HG03439 (cell line): ENCODE results near the gene AFAP1L2.

Experiments
- ATAC-seq: cut with Tn5 transposase; IDR thresholded peaks from one replicate; pipeline ENCODE4 v1.9.1; 2021; ENCODE audit warnings: mild to moderate bottlenecking, moderate library complexity; ENCODE audit not compliant: unreplicated experiment

Gene AFAP1L2

GRCh38 chr10:114315566-114316420 lies 88.5 kb downstream of the AFAP1L2 start:
- no peak for ATAC-seq

GRCh38 chr10:114313866-114314265 lies 90.4 kb downstream of the AFAP1L2 start:
- ATAC-seq, result no peak

DNA sequence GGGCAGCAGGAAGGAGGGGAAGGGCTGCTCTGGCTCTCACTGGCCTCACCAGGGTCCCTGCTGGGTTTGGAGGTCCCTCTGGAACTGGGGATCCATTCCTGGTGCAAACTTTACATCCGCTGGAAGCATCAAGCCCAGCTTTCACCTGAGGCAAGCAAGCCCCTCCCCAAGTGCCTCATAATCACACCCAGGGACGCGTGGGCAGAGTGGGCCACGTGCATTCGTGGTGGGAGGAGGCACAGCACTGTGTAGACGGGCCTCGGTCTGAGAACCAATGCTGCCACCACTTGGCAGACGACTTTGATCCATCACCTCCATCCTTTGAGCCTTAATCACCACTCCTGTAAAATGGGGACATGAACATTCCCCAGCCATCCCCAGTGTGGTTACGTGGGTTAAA lies 91.2 kb downstream of the AFAP1L2 start:
- ATAC-seq, result no peak

DNA sequence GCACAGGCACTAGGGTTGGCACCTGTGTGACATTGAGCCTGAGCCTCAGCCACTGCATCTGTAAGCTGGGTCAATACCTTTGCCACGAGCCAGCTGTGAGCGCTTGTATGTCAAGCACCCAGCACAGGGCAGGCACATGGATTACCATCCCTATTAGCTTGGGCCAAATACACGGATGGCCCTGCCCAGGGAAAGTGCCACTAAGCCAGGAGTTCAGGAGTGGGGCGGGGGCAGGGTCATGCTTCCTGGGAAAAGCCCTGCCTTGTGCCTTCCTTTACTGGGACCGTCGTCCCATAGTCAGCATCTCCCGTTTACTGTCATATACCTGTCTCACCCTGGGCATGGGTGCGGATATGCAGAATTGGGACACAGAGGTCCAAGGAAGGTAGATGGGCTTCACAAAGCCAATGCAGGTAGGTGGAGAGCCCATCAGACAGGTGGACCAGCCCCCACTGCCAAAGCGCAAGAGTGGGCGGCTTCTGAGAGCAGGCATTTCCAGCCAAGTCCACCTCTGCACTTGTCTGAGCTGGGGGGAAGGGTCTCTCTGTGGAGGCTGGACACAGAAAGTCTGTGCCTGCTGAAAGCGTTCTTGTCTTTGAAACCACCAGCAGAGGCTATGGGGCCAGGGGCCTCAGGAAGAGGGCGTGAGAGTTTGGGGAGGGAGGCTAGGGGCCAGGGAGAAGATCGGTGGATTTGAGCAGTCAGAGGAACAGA lies 92.6 kb downstream of the AFAP1L2 start:
- ATAC-seq, result no peak

DNA sequence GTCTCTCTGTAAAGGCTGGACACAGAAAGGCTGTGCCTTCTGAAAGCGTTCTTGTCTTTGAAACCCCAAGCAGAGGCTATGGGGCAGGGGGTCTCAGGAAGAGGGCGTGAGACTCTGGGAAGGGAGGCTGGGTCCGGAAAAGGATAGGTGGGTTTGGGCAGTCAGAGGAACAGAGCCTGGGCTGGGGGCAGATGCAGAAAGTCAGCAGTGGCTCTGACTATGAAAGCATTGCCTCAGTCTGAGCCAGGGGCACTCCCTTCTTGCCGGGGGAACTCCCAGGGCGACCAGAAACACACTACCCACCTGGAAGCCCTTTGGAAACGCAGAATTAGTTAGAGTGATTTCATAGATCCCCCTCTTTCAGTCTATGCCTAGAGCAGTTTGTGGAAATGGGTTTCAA lies 93.3 kb downstream of the AFAP1L2 start:
- no peak for ATAC-seq

DNA sequence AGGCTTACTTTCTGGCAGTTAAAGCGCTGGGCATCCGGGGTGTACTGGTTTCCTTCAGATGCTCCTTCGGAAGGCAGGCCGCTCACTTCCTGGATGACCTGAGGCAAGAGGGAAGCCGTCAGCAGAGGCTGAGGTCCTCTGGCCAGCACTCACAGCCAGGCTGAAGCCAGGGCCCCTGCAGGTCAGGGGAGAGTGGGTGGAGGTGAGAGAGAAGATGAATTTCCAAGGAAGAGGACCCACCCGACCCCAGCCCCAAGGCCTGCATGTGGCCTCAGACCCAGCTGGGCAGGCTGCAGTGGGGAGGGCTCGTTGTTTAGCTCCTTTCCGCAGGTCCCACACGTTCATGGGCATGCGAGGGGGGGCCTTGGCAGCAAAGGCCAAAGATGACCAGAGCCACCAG lies 94.0 kb downstream of the AFAP1L2 start:
- no peak for ATAC-seq

- no peak for ATAC-seq
These were observed 95.0 kb downstream of the AFAP1L2 start for GRCh38 chr10:114309364-114309651.

DNA sequence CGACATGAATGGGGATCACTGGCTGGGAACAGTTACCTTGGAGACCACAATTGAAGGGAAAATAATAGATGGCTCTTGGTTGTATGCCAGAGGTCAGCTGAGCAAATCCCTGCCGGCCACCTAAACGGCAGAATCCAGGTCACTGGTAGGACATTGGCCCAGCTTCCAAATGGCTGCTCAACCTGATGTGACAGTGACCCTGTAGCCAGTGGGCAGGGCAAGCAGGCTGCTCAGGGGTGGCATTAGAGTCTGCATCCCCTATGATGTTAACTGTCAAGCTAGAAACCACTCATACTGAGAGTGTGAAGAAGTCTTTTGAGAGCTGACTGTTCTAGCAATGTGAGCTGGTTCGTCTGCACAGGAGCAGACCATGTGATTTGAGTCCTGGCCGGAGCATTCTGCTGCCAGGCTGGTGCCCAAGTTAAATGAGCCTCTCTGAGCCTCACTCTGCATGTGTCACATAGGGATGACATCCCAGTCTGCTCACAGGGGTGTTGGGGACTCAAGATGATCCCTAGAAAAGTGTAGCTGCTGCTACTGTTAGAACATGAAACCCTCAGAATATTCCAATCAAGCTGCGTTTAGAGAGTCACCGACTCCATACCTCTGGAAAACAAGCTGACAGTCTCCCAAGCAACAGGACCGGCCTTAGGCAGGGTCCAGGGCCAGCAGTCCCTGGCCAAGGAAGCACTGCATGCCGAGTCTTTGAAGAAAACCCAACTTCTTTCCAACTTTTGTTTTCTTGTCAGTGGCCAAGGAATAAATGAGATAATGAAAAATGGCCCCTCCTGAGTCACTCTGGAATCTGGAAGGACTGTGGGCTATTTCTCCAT lies 95.6 kb downstream of the AFAP1L2 start:
- peak; percentile 43 for ATAC-seq

DNA sequence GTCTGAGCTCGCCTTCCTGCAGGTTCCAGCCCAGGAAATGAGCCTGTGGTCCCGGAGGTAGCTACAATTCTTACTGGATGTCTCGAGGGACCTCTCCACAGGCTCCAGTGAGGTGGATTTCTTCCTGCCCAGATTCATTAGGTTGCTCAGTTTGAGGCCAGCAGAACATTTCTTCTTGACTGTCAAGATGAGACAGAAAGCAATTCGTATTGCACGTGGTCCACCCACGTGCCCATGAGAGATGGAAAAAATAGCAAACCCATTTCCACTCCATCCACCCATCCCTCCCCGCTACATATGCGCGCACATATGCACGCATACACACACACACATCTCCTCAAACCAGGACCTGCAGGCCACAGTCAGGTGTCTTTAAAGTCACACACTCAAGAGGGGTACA lies 96.6 kb downstream of the AFAP1L2 start:
- ATAC-seq, result no peak

DNA sequence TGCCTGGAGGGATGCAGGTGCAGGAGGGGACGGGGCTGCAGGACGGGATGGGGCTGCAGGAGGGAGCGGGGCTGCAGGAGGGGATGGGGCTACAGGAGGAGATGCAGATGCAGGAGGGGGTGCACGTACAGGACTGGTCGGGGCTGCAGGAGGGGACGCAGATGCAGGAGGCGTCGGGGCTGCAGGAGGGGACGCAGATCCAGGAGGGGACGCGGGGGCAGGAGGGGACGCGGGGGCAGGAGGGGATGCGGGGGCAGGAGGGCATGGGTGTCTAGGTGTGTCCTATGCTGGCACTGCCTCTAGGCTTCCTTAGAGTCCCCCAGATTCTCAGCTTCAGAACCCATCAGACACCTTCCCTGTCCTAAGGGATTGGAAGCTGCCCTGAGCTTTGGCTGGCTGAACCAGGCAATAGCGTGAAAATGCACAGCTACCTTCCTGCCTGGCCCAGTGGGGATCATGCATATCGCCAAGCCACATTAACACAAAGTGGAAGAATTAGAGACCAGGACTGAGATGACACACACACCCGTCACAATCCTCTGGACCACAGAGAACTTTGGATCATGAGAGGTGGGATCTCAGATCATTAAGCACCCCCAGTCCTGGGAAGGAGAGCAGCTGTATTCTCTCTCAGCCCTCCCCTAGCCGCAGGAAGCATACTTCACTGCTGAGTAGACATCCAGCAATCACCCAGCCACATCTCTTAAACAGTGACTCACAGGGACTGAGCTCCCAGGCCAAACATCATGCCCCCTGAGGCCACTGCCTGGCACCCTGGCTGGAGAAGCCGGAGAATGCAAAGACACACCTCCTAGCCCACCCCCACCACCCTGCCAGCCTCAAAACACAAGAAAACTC lies 98.0 kb downstream of the AFAP1L2 start:
- no peak for ATAC-seq

DNA sequence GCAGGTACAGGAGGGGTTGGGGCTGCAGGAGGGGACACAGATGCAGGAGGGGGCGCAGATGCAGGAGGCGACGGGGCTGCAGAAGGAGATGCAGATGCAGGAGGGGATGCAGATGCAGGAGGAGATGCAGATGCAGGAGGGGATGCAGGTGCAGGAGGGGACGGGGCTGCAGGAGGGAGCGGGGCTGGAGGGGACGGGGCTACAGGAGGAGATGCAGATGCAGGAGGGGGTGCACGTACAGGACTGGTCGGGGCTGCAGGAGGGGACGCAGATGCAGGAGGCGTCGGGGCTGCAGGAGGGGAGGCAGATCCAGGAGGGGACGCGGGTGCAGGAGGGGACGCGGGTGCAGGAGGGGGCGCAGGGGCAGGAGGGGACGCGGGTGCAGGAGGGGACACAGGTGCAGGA lies 98.8 kb downstream of the AFAP1L2 start:
- no peak for ATAC-seq

DNA sequence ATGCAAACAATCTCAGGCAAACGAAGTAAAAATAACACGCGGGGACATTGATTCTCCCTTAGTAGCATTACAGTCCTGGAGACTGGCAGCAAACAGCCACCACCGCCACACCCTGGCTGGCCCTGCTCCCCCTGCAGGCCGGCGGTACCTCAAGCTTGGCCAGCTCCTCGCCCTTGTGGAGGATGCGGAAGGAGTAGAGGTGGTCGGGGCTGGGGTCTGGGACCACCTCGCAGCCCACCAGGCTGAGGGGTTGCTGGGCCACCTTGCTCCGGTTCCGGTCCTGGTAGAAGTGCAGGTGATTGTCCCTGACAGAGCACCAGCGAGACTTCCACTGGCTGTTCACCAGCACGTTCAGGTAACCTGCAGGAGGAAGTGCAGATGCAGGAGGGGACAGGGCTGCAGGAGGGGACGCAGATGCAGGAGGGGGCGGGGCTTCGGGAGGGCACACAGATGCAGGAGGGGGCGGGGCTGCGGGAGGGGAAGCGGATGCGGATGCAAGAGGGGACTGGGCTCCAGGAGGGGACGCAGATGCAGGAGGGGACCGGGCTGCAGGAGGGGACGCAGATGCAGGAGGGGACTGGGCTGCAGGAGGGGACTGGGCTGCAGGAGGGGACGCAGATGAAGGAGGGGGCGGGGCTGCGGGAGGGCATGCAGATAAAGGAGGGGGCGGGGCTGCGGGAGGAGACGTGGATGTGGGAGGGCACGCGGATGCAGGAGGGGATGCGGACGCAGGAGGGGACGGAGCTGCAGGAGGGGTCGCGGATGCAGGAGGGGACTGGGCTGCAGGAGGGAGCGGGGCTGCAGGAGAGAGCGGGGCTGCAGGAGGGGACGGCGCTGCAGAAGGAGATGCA lies 99.5 kb downstream of the AFAP1L2 start:
- peak; percentile 34 for ATAC-seq

GRCh38 chr10:114304017-114304570 lies 100.2 kb downstream of the AFAP1L2 start:
- ATAC-seq, result peak; percentile 81

- ATAC-seq, result no peak
These were observed 100.7 kb downstream of the AFAP1L2 start for GRCh38 chr10:114303556-114303955.

- no peak for ATAC-seq
These were observed 102.2 kb downstream of the AFAP1L2 start for GRCh38 chr10:114301951-114302710.

- ATAC-seq, result no peak
These were observed 103.1 kb downstream of the AFAP1L2 start for GRCh38 chr10:114301177-114301576.

GRCh38 chr10:114300036-114300645 lies 104.2 kb downstream of the AFAP1L2 start:
- ATAC-seq, result no peak

- ATAC-seq, result no peak
These were observed 107.1 kb downstream of the AFAP1L2 start for GRCh38 chr10:114297136-114297705.
